GM19035 (cell line): Measurements from ENCODE around the gene SMAP2.

Experiments used
- ATAC-seq: cut with Tn5 transposase; IDR thresholded peaks from one replicate; pipeline ENCODE4 v1.9.1; 2021; ENCODE audit not compliant: unreplicated experiment

The SMAP2 gene

GRCh38 chr1:40462956-40463590, 89.5 kb downstream of the SMAP2 start:
- no peak for ATAC-seq

- no peak for ATAC-seq
Measured at GRCh38 chr1:40469327-40469726, 95.8 kb downstream of the SMAP2 start.
